ENCODE data around the gene IGF2BP1. TPM values are rescaled to one million over a fixed set of nuclear protein-coding genes. Genes with fewer than 3 reads are reported as not detected.

The IGF2BP1 gene
- total RNA-seq, 2 experiments from 2014 or later, result not detected

DNA sequence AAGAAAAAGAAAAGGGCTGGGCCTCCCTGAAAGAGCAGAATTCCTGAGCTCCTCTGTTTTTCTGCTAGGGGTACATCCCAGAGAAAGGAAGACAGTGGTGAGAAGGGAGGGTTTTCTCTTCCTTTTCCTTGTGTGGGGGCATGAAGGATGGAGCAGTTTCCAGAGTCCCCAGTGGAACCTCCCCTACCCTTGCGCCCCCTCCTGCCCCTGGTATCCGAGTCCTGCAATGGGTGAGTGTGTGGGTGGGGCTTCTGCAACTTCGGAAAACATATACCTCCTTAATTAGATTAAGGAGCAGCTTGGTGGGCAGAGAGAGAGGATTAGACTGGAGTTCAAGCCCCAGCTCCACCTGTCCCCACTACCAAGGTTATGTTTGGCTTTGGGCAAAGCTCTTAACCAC, 23.4 kb upstream of the IGF2BP1 start:
- H3K27ac ChIP-seq (ENCODE audit: low read depth in 1 of 2, low read length in 2 of 2), result no peak overlapping the region
- TF ChIP-seq, protein P1, sequence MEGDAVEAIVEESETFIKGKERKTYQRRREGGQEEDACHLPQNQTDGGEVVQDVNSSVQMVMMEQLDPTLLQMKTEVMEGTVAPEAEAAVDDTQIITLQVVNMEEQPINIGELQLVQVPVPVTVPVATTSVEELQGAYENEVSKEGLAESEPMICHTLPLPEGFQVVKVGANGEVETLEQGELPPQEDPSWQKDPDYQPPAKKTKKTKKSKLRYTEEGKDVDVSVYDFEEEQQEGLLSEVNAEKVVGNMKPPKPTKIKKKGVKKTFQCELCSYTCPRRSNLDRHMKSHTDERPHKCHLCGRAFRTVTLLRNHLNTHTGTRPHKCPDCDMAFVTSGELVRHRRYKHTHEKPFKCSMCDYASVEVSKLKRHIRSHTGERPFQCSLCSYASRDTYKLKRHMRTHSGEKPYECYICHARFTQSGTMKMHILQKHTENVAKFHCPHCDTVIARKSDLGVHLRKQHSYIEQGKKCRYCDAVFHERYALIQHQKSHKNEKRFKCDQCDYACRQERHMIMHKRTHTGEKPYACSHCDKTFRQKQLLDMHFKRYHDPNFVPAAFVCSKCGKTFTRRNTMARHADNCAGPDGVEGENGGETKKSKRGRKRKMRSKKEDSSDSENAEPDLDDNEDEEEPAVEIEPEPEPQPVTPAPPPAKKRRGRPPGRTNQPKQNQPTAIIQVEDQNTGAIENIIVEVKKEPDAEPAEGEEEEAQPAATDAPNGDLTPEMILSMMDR (IDR thresholded peaks at IDR 0.05), result no peak
- ChIA-PET POLR2A (no interaction called here), CTCF (no interaction called here)
- Mint-ChIP-seq H3K9me3 (no peaks in the 10 kb centered on the region), H3K27me3 (peaks cover 50% of the 10 kb centered on the region), H3K4me1 (ENCODE audit: low read depth) (no peaks in the 10 kb centered on the region), H3K27ac (no peak overlapping the region), H3K36me3 (ENCODE audit: low read depth) (no peaks in the 10 kb centered on the region), H3K4me3 (no peak overlapping the region)
- no peak overlapping the region for H3K4me3 ChIP-seq (ENCODE audit: low read length)
- H3K36me3 ChIP-seq (ENCODE audit: insufficient read depth, low read length), result no peaks in the 10 kb centered on the region
- no peak for DNase-seq
- H3K9me3 ChIP-seq (ENCODE audit: control insufficient read depth in 1 of 2, insufficient read depth in 1 of 2, low read length in 2 of 2), result no peaks in the 10 kb centered on the region
- ATAC-seq (ENCODE audit: poor library complexity), result no peak
- no peaks in the 10 kb centered on the region for H3K4me1 ChIP-seq (ENCODE audit: insufficient read depth, low read length)
- peaks cover 10 to 21% of the 10 kb centered on the region in 2 experiments for H3K27me3 ChIP-seq (ENCODE audit: control insufficient read depth in 1 of 2, insufficient read depth in 2 of 2, low read length in 2 of 2)
- intact Hi-C loops (cut with DNase I, micrococcal nuclease), result loop anchor here in 1 of 2 experiments (10.0 kb wide), 1 partner anchor 1411 kb away; no protein-coding TSS in a partner anchor

DNA sequence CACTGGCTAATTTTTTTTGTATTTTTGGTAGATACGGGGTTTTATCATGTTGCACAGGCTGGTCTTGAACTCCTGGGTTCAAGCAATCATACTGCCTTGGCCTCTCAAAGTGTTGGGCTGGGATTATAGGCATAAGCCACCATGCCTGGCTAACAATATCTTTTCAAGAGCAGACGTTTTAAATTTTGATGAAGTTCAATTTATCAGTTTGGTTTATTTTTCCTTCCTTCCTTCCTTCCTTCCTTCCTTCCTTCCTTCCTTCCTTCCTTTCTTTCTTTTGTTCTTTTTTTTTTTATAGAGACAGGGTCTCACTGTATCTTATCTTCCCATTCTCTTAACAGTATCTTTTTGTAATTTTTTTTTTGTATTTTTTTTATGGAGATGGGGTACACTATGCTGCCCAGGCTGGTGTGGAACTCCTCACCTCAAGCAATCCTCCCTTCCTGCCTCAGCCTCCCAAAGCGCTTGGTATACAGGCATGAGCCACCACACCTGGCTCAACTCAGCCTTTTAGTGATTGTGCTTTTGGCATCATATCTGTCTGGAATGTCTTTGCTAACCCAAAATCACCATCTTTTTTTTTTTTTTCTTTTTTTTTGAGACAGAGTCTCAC, 15.2 kb upstream of the IGF2BP1 start:
- Mint-ChIP-seq H3K4me1 (ENCODE audit: low read depth) (no peaks in the 10 kb centered on the region), H3K36me3 (ENCODE audit: low read depth) (no peaks in the 10 kb centered on the region), H3K27me3 (peaks cover 25% of the 10 kb centered on the region), H3K9me3 (peaks cover 3% of the 10 kb centered on the region), H3K4me3 (no peak overlapping the region), H3K27ac (no peak overlapping the region)
- Histone ChIP-seq H3K36me3 (ENCODE audit: insufficient read depth, low read length) (no peaks in the 10 kb centered on the region), H3K27me3 (ENCODE audit: control insufficient read depth in 1 of 2, insufficient read depth in 2 of 2, low read length in 2 of 2) (no peaks in the 10 kb centered on the region), H3K27ac (ENCODE audit: low read depth in 1 of 2, low read length in 2 of 2) (no peak overlapping the region), H3K4me1 (ENCODE audit: insufficient read depth, low read length) (no peaks in the 10 kb centered on the region), H3K9me3 (ENCODE audit: control insufficient read depth in 1 of 2, insufficient read depth in 1 of 2, low read length in 2 of 2) (peaks cover 0 to 7% of the 10 kb centered on the region in 2 experiments), H3K4me3 (ENCODE audit: low read length) (no peak overlapping the region)
- DNase-seq (no peak), ATAC-seq (ENCODE audit: poor library complexity) (no peak)
- CTCF ChIA-PET, result no interaction called here
- intact Hi-C loops (cut with DNase I, micrococcal nuclease), result no loop called here
- TF ChIP-seq, protein P1 (IDR thresholded peaks at IDR 0.05), result no peak
- POLR2A ChIA-PET, result no interaction called here

DNA sequence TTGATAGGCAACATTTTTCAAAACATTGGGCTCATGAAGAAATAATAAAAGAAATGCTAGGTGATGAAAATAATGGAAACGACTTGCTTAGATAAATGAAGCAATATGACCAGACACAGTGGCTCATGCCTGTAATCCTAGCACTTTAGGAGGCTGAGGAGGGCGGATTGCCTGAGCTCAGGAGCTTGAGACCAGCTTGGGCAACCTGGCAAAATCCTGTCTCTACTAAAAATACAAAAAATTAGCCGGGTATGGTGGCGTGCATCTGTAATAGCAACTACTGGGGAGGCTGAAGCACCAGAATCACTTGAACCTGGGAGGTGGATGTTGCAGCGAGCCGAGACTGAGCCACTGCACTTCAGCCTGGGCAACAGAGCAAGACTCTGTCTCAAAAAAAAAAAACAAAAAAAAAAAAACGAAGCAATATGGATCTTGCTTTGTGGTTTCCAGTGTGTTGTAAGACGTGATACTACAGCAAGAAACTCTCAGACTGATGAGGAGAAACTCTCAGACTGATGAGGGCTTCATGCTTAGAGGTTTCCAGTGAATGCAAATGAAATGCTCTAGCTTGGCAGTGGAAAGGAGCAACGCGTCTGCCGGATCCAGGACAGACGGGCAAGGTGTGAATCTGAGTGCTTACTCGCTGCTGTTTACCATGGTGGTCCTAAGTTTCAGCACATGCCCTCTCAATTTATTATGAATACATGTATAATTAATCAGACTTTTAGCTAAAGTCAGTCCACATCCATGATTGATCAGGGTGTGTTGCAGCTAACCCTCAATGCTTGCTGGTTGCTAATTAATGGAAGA, 11.5 kb upstream of the IGF2BP1 start:
- DNase-seq (no peak), ATAC-seq (ENCODE audit: poor library complexity) (no peak)
- Mint-ChIP-seq H3K4me1 (ENCODE audit: low read depth) (no peaks in the 10 kb centered on the region), H3K9me3 (peaks cover 3% of the 10 kb centered on the region), H3K36me3 (ENCODE audit: low read depth) (no peaks in the 10 kb centered on the region), H3K27me3 (peaks cover 42% of the 10 kb centered on the region), H3K4me3 (no peak overlapping the region), H3K27ac (no peak overlapping the region)
- no peaks in the 10 kb centered on the region for H3K4me1 ChIP-seq (ENCODE audit: insufficient read depth, low read length)
- H3K36me3 ChIP-seq (ENCODE audit: insufficient read depth, low read length), result no peaks in the 10 kb centered on the region
- no peak overlapping the region for H3K4me3 ChIP-seq (ENCODE audit: low read length)
- H3K27me3 ChIP-seq (ENCODE audit: control insufficient read depth in 1 of 2, insufficient read depth in 2 of 2, low read length in 2 of 2), result peaks cover 4 to 6% of the 10 kb centered on the region in 2 experiments
- no peak overlapping the region for H3K27ac ChIP-seq (ENCODE audit: low read depth in 1 of 2, low read length in 2 of 2)
- TF ChIP-seq, protein P1 (IDR thresholded peaks at IDR 0.05), result no peak
- H3K9me3 ChIP-seq (ENCODE audit: control insufficient read depth in 1 of 2, insufficient read depth in 1 of 2, low read length in 2 of 2), result peaks cover 0 to 7% of the 10 kb centered on the region in 2 experiments
- CTCF ChIA-PET, result no interaction called here
- intact Hi-C loops (cut with DNase I, micrococcal nuclease), result no loop called here
- POLR2A ChIA-PET, result interaction anchor here (1.4 kb wide), 1 partner anchor 13 kb away, joined by 3 read pairs; no protein-coding TSS in a partner anchor
